HG03039 (cell line): ENCODE data around the gene GAR1.
A peak's percentile ranks its signal among the peaks of the same experiment; 100 is the strongest.
"Not testable (repeated sequence)": the region's sequence is repeated elsewhere in the genome, so short reads cannot be mapped to it uniquely, and the experiment has no call there.

ENCODE experiments used
- ATAC-seq: cut with Tn5 transposase; IDR thresholded peaks from one replicate; pipeline ENCODE4 v1.9.1; 2021; ENCODE audit warnings: mild to moderate bottlenecking, moderate library complexity; ENCODE audit not compliant: unreplicated experiment

Gene GAR1

GRCh38 chr4:109815151-109816081, at the start of gene GAR1:
TSS of gene GAR1 (plus strand) at chr4:109815762. CDS start at chr4:109816165, 403 bp downstream.
- peak; percentile 100 for ATAC-seq

GRCh38 chr4:109782092-109782491, 33.5 kb upstream of the GAR1 start:
- ATAC-seq, result not testable (repeated sequence)

- no peak for ATAC-seq
Observed at GRCh38 chr4:109786846-109787245, 28.7 kb upstream of the GAR1 start.

GRCh38 chr4:109787807-109788206, 27.8 kb upstream of the GAR1 start:
- ATAC-seq, result no peak

- no peak for ATAC-seq
Observed at GRCh38 chr4:109795059-109795458, 20.5 kb upstream of the GAR1 start.

GRCh38 chr4:109798866-109799265, 16.7 kb upstream of the GAR1 start:
- no peak for ATAC-seq

GRCh38 chr4:109801099-109801789, 14.3 kb upstream of the GAR1 start:
- ATAC-seq, result no peak

GRCh38 chr4:109801895-109802319, 13.7 kb upstream of the GAR1 start, which contains the start of gene CFI:
TSS of gene CFI (minus strand) at chr4:109801999. CDS start at chr4:109801971, 28 bp downstream.
- no peak for ATAC-seq

- ATAC-seq, result no peak
Observed at GRCh38 chr4:109803924-109804571, 11.5 kb upstream of the GAR1 start.

GRCh38 chr4:109809655-109810054, 5.9 kb upstream of the GAR1 start:
- no peak for ATAC-seq

GRCh38 chr4:109810552-109811387, 4.8 kb upstream of the GAR1 start:
- ATAC-seq, result no peak

- no peak for ATAC-seq
Observed at GRCh38 chr4:109811707-109812106, 3.9 kb upstream of the GAR1 start.

- no peak for ATAC-seq
Observed at GRCh38 chr4:109816082-109816442, 500 bp downstream of the GAR1 start.

- no peak for ATAC-seq
Observed at GRCh38 chr4:109816894-109817293, 1.3 kb downstream of the GAR1 start.

GRCh38 chr4:109818268-109818667, 2.7 kb downstream of the GAR1 start:
- ATAC-seq, result no peak

- ATAC-seq, result no peak
Observed at GRCh38 chr4:109820563-109820962, 5.0 kb downstream of the GAR1 start.

GRCh38 chr4:109821185-109821584, 5.6 kb downstream of the GAR1 start:
- no peak for ATAC-seq

- ATAC-seq, result no peak
Observed at GRCh38 chr4:109826719-109827118, 11.2 kb downstream of the GAR1 start.

GRCh38 chr4:109827672-109828071, 12.1 kb downstream of the GAR1 start, which contains the start of gene RRH:
TSS of gene RRH (plus strand) at chr4:109827972. CDS start at chr4:109828028, 56 bp downstream.
- ATAC-seq, result no peak

GRCh38 chr4:109833756-109834155, 18.2 kb downstream of the GAR1 start:
- ATAC-seq, result no peak
